AML-193 (cell line): ENCODE results near the gene TPRG1L.

Source experiments
- DNase-seq, 2 experiments: peaks; one replicate each; lab custom pipeline; 2025; lab: John Stamatoyannopoulos, UW

The TPRG1L gene

GRCh38 chr1:3594706-3595377, 30.0 kb upstream of the TPRG1L start:
- no peak for DNase-seq

- no peak for DNase-seq
Measured at GRCh38 chr1:3595949-3596348, 28.9 kb upstream of the TPRG1L start.

- DNase-seq = no peak
Measured at GRCh38 chr1:3596663-3597598, 27.9 kb upstream of the TPRG1L start.

GRCh38 chr1:3597599-3597964, 27.2 kb upstream of the TPRG1L start:
- DNase-seq = no peak

- no peak for DNase-seq
Measured at GRCh38 chr1:3598051-3598491, 26.7 kb upstream of the TPRG1L start.

GRCh38 chr1:3598522-3599285, 26.1 kb upstream of the TPRG1L start:
- DNase-seq = no peak

- DNase-seq = no peak
Measured at GRCh38 chr1:3599286-3599811, 25.5 kb upstream of the TPRG1L start.

- DNase-seq = no peak
Measured at GRCh38 chr1:3599816-3600215, 25.0 kb upstream of the TPRG1L start.

GRCh38 chr1:3600354-3600753, 24.5 kb upstream of the TPRG1L start:
- no peak for DNase-seq

GRCh38 chr1:3601743-3602142, 23.1 kb upstream of the TPRG1L start:
- DNase-seq = no peak

GRCh38 chr1:3602375-3602774, 22.4 kb upstream of the TPRG1L start:
- no peak for DNase-seq

GRCh38 chr1:3603156-3603555, 21.7 kb upstream of the TPRG1L start:
- no peak for DNase-seq

- DNase-seq = no peak
Measured at GRCh38 chr1:3603571-3604467, 21.0 kb upstream of the TPRG1L start.

GRCh38 chr1:3604468-3604974, 20.3 kb upstream of the TPRG1L start:
- DNase-seq = no peak

- DNase-seq = no peak
Measured at GRCh38 chr1:3604997-3605823, 19.6 kb upstream of the TPRG1L start.

GRCh38 chr1:3606779-3607702, 17.8 kb upstream of the TPRG1L start:
- DNase-seq = no peak

GRCh38 chr1:3607703-3608065, 17.1 kb upstream of the TPRG1L start:
- DNase-seq = no peak

- no peak for DNase-seq
Measured at GRCh38 chr1:3608154-3608553, 16.7 kb upstream of the TPRG1L start.
